HS-5 (cell line): ENCODE data around the gene GRHL1.
A peak's percentile ranks its signal among the peaks of the same experiment; 100 is the strongest.
"Not testable (repeated sequence)": the region's sequence is repeated elsewhere in the genome, so short reads cannot be mapped to it uniquely, and the experiment has no call there.

Experiments
- DNase-seq: peaks from one replicate; pipeline ENCODE4 v3.0.0-alpha.2; 2012; ENCODE audit warnings: low read depth

GRHL1 gene

GRCh38 chr2:10026940-10027569, 75.6 kb downstream of the GRHL1 start:
- DNase-seq = no peak

DNA sequence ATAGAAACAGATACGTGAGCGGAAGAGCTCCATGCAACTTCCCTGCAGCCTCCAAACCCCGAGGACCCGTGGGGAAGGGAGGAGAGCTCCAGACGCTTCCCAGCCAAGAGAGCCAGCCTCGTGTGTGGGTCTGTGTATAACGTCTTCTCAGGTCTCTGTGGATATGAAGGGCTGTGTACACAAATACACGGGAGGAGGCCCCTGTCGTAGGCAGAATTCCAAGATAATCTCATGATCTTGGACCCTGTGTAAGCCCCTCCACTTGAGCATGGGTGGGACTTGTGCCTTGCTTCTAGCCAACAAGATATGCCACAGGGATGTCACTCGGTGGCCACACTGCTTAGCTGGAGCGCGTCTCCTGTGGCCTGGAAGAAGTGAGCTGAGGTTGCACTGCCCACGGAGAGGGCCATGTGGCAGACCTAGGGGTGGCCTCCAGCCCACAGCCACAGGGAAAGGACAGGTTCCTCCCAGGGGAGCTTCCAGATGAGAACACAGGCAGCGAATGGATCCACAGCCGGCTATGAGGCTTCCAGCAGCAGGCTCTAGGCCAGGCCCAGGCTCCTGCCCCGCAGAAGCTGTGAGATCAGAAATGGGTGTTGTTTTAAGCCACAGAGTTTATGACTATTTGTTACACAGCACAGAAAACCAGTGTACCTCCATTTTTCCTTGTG, 76.3 kb downstream of the GRHL1 start:
- no peak for DNase-seq

DNA sequence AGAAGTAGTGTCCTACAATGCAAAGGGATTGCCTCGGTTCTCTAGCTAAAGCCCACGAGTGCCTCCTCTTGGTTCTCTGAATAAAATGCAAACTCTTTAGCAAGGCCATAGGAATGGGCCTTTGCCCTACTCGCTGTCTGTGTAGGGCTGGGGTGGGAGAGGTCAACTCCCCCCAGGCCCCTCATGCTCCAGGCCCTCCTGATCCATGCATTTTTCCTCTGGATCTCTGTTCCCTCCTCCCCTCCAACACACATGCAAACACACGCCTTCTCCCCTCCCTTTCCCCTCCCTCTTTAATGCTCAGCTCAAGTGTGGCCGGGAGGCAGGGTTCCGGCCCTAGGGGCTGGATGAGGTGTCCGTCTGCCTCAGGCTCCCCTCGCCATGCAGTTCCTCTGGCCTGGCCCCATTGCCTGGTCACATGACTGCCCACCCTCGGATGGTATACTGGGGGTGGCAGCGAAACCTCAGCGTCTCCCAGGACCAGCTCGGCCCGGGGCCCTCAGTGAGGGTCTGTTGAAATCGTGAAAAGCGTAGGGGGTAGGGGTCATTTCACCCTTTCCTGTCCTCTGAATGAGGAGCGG, 77.0 kb downstream of the GRHL1 start:
- no peak for DNase-seq

- no peak for DNase-seq
Observed at GRCh38 chr2:10028988-10029874, 77.7 kb downstream of the GRHL1 start.

- no peak for DNase-seq
Observed at GRCh38 chr2:10029875-10030223, 78.4 kb downstream of the GRHL1 start.

- DNase-seq = no peak
Observed at GRCh38 chr2:10030311-10030736, 78.8 kb downstream of the GRHL1 start.

- not testable (repeated sequence) for DNase-seq
Observed at GRCh38 chr2:10030798-10031197, 79.3 kb downstream of the GRHL1 start.

DNA sequence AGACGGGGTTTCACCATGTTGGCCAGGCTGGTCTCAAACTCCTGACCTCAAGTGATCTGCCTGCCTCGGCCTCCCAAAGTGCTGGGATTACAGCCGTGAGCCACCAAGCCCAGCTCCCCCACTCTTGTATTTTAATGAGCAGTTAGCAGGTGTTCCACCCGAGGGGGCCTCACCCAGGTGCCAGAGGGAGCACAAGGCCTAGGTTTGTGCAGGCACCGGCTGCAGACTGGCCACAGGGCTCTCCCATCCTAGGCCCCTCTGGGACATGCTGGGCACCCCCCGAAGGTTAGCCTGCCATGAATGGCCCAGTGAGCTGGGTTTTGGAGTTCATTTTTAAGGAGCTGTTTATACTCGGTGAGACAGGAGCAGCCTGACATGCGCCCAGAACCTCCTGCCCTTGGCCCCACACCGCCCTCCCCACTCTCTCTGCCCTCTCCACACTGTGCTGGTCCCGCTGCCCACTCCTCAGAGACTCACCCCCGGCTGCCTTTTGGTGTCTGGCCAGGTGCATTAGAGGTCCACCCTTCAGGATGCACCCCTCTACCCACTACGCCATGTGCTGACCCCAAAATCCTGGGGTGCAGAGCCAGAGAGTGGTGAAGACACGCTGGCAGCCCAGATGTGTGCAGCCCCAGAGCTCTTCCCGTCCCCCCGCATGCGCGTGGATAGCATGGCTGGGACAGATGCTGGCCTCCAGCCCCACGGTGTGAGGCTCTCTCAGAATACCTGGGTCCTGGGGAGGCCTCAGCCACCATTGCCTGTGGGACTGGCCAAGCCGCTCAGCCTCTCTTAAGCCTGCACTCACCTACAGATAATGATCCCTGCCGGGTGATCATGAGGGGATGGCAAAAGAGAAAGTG, 80.6 kb downstream of the GRHL1 start:
- DNase-seq = no peak

DNA sequence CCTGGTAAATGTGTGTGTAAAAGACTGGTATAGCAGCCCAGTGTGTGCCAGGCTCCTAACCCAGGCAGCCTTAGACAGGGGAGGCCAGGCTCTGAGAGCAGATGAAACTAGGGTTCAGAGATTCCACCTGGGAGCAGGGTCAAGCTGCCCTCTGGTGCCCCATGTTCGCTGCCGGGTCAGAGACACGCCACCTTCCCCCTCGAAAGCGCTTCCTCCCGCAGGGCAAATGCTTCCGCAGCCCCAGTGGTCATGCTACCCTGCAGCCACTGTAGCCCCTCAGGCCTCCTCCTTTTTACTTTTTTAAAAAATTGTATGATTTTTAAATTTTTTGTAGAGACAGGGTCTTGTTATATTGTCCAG, 81.2 kb downstream of the GRHL1 start:
- DNase-seq = no peak

DNA sequence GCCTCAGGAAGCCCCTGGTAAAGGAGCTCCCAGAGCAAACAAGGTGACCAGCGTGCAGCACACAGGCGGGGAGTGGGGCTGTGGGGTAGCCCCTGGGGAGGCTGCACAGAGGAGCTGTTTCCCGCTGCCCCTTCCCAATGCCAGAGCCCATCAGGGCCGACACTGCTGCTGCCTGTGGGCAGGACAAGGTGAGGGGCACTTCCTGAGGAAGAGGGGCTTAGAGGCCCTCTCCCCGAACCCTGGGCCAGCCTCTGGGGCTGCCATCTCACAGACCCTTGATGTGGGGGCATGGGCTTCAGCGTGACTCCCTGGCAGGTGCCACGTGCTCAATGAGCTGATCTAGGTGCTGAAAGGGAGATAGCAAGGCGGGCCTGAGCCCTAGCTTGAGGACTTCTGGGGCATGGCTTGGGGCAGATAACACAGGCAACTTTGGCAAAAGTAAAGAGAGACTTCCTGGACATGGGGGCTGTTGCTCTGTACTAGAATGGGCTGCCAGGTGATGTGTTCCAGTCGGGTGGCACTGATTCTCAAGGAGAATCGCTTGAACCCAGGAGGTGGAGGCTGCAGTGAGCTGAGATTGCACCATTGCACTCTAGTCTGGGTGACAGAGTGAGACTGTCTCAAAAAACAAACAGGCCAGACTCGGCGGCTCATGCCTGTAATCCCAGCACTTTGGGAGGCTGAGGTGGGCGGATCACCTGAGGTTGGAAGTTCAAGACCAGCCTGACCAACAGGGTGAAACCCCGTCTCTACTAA, 81.9 kb downstream of the GRHL1 start:
- no peak for DNase-seq

GRCh38 chr2:10034333-10035052, 83.0 kb downstream of the GRHL1 start:
- DNase-seq = no peak

DNA sequence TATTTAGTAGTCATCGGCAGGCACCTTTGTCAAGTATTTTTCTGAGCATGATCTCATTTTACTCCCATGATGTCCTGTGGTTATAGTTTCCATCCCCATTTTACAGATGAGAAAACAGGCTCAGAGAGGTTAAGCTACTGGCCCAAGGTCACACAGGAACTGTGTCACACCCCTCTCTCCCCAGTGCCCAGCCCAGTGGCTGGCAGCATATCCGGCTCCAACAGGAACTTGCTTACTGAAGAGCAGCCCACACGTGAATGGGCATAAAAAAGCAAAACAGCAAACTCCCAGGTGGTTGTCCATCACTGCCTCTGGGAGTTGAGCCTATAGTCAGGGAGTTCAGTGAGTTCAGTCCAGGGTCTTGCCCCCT, 83.5 kb downstream of the GRHL1 start:
- no peak for DNase-seq

DNA sequence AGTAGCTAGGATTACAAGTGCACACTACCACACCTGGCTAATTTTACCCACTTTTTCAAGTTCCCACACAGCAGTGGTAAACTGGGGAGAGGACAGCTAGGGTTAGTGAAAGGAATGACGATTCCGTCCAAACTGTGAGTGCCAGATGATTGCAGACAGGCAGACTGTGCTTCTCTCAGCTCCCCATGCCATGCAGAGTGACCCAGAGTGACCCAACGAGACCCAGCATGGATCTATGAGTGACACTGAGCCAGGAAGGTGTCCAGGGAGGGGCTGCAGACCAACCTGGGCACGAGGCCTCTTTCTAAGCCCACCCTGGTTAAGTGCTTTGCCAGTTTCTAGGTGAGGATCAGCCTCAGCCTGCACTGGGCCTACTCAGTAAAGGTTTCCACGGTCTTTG, 84.1 kb downstream of the GRHL1 start:
- DNase-seq = no peak

DNA sequence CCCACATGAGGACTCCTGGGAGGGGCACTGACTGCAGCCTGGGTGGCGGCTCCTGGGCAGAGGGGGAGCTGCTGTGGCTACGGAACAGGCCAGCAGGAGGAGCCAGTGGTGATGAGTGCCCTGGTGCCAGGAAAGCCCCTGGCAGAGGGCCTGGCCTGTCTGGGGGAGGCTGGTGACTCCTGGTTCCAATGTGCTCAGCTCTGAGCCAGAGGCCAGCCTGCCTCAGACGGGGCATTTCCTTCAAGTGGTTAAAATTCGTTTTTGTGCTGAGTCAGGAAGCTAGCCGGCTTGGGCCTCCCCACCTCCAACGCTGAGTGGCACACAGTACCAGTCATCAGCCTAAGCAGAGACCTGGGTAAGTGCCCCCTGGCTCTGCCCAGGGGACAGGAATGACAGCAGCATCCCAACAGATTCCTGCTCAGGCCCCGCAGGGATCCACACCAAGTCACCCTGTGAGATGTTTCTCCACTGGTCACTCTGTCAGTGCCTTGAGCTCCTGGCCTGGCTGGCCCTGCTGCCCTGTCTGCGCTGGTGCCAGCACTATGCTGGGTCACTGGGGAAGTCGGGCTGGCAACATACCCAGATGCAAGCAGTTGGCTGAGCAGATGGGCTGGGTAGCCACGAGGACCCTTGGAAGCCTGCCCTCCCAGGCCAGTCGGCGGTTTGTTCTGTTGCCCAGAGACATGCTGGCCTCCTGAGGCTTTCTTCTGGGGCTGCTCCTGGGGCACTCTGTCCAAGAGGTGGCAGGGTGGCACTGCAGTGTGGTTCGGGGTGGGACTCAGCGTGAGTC, 84.8 kb downstream of the GRHL1 start:
- DNase-seq = peak; percentile 31

GRCh38 chr2:10038123-10038522, 86.6 kb downstream of the GRHL1 start:
- no peak for DNase-seq

DNA sequence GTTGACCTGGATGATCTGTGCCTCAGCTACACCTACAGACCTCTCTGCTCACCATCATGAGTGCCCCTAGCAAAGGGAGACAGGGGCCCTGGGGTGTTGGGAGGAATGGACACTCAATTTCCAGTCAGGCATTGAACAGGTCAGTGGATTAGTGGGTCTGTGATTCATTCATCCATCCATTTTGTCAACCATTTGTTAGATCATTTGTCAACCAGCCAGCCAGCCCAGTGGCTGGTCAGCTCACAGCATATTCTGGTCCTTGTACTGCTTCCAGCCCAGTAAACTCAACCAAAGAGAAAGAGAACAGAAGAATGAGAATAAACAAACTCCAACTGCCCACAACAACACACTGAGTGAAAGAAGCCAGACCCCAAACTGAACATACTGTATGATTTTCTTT, 87.2 kb downstream of the GRHL1 start:
- DNase-seq = no peak

- DNase-seq = no peak
Observed at GRCh38 chr2:10039658-10040410, 88.3 kb downstream of the GRHL1 start.

DNA sequence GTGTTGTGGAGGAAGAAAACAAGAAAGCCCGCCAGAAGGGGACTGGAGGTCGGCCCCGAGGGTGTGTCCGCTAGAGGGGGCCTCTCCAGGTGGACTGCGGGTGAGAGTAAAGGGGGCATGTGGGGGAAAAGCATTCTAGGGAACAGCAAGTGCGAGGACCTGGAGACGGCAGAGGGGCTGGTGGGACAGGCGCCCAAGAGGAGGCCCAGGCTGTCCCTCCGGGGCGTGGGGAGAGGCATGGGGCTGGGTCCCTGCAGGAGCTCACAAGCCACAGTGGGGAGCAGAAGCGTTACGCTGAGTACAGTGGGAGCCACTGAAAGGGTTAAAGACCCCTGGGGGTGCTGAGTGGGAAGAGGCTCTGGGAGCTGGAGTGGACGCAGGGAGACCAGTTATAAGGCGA, 90.2 kb downstream of the GRHL1 start:
- no peak for DNase-seq
